DND-41 (cell line): ENCODE results near the gene ATG9A.

ENCODE experiments used
- ATAC-seq: fragments of 200-7000 bp; cut with Tn5 transposase; 3 replicates; pipeline ENCODE4 v1.9.1; 2021; ENCODE audit warnings: low read depth; ENCODE audit not compliant: insufficient read depth
- DNase-seq: peaks from one replicate; pipeline ENCODE4 v3.0.0-alpha.2; 2020
- H2AFZ ChIP-seq: 2 replicates; pipeline ENCODE4 v1.6.0; 2012; ENCODE audit warnings: low read depth, low read length
- H3K27ac ChIP-seq: 2 replicates; pipeline ENCODE4 v1.5.1; 2012; ENCODE audit warnings: low read length, inconsistent platforms
- H3K27me3 ChIP-seq: fragments of 200-600 bp; sonication (generic); 2 replicates; pipeline ENCODE4 v1.6.0; 2012; ENCODE audit warnings: low read length, mild to moderate bottlenecking, inconsistent platforms; ENCODE audit not compliant: insufficient read depth, poor library complexity
- H3K36me3 ChIP-seq: 2 replicates; pipeline ENCODE4 v1.5.1; 2012; ENCODE audit warnings: low read length, inconsistent platforms; ENCODE audit not compliant: insufficient read depth
- H3K4me1 ChIP-seq: 2 replicates; pipeline ENCODE4 v1.5.1; 2012; ENCODE audit warnings: mild to moderate bottlenecking, low read length; ENCODE audit not compliant: insufficient read depth
- H3K4me2 ChIP-seq: 2 replicates; pipeline ENCODE4 v1.6.0; 2012; ENCODE audit warnings: mild to moderate bottlenecking, moderate library complexity, low read length, inconsistent platforms; ENCODE audit not compliant: insufficient read depth
- H3K4me3 ChIP-seq, 2 experiments: fragments of 200-600 bp in 1 of 2; shearing (Covaris generic) in 1 of 2; 2 replicates each; pipeline ENCODE4 v1.5.1; 2012 to 2016; ENCODE audit warnings: inconsistent platforms in 2 of 2, low read length in 2 of 2, mild to moderate bottlenecking in 2 of 2, low read depth in 1 of 2, moderate library complexity in 1 of 2
- H3K79me2 ChIP-seq: 2 replicates; pipeline ENCODE4 v1.6.0; 2012; ENCODE audit warnings: low read length, inconsistent platforms; ENCODE audit not compliant: insufficient read depth
- H3K9ac ChIP-seq: 2 replicates; pipeline ENCODE4 v1.6.0; 2012; ENCODE audit warnings: low read depth, mild to moderate bottlenecking, inconsistent platforms, low read length, moderate library complexity
- H3K9me3 ChIP-seq: 2 replicates; pipeline ENCODE4 v1.5.1; 2012; ENCODE audit warnings: low read length, moderate library complexity, mild to moderate bottlenecking, inconsistent platforms; ENCODE audit not compliant: insufficient read depth, severe bottlenecking
- H4K20me1 ChIP-seq: 2 replicates; pipeline ENCODE4 v1.6.0; 2012; ENCODE audit warnings: low read length; ENCODE audit not compliant: insufficient read depth
- CTCF ChIP-seq: IDR thresholded peaks from 2 replicates; pipeline ENCODE4 v1.5.1; 2012; ENCODE audit warnings: borderline replicate concordance, low read length, moderate library complexity, mild to moderate bottlenecking; ENCODE audit not compliant: poor library complexity, severe bottlenecking; ENCODE audit errors: extremely low read depth
- EZH2 ChIP-seq: IDR thresholded peaks from 3 replicates; pipeline ENCODE4 v1.6.1; 2012; ENCODE audit warnings: borderline replicate concordance, low read depth, mild to moderate bottlenecking, moderate library complexity, low read length, inconsistent platforms; ENCODE audit not compliant: severe bottlenecking

The ATG9A gene

GRCh38 chr2:219248845-219249202 is 19.4 kb upstream of the ATG9A start:
- Histone ChIP-seq H3K4me3 (no peak overlapping the region), H3K36me3 (peaks cover 6% of the 10 kb centered on the region), H3K9ac (no peak overlapping the region), H3K79me2 (peaks cover 14% of the 10 kb centered on the region), H3K9me3 (no peaks in the 10 kb centered on the region), H3K27me3 (peaks cover 23% of the 10 kb centered on the region), H2AFZ (no peak overlapping the region), H3K4me2 (no peak overlapping the region), H4K20me1 (peaks cover 47% of the 10 kb centered on the region), H3K4me1 (peaks cover 69% of the 10 kb centered on the region), H3K27ac (no peak overlapping the region)
- no peak for DNase-seq
- TF ChIP-seq EZH2 (no peak), CTCF (no peak)
- no peak for ATAC-seq

GRCh38 chr2:219247678-219248642 is 18.5 kb upstream of the ATG9A start:
- peak overlapping the region; percentile 84 for H3K4me2 ChIP-seq
- TF ChIP-seq EZH2 (no peak), CTCF (no peak)
- H4K20me1 ChIP-seq: peaks cover 41% of the 10 kb centered on the region
- H3K36me3 ChIP-seq: peaks cover 6% of the 10 kb centered on the region
- H3K4me1 ChIP-seq: peaks cover 60% of the 10 kb centered on the region
- no peaks in the 10 kb centered on the region for H3K9me3 ChIP-seq
- DNase-seq (peak; percentile 87), ATAC-seq (peak; percentile 88)
- H3K27me3 ChIP-seq: peaks cover 15% of the 10 kb centered on the region
- H3K27ac ChIP-seq: peak overlapping the region; percentile 77
- peak overlapping the region in 1 of 2 experiments; percentile 87; a peak in 2 of 4 replicates for H3K4me3 ChIP-seq
- peak overlapping the region; percentile 90 for H3K9ac ChIP-seq
- H2AFZ ChIP-seq: no peak overlapping the region; the same call in 1 of the 2 replicates
- peaks cover 14% of the 10 kb centered on the region for H3K79me2 ChIP-seq

- Histone ChIP-seq H3K27ac (peak overlapping the region; percentile 77), H4K20me1 (peaks cover 30% of the 10 kb centered on the region), H3K4me1 (peaks cover 53% of the 10 kb centered on the region), H3K4me2 (peak overlapping the region; percentile 84), H3K9ac (0 out of 2 replicates have a peak overlapping the region, but pooled peaks have one; percentile 90), H3K9me3 (no peaks in the 10 kb centered on the region), H3K36me3 (peaks cover 6% of the 10 kb centered on the region), H3K4me3 (peak overlapping the region in 1 of 2 experiments; percentile 87; a peak in 2 of 4 replicates), H3K27me3 (peaks cover under 1% of the 10 kb centered on the region), H2AFZ (no peak overlapping the region), H3K79me2 (peaks cover 14% of the 10 kb centered on the region)
- no peak for ATAC-seq
- DNase-seq: no peak
- no peak for TF ChIP-seq EZH2
- TF ChIP-seq CTCF: no peak
These were observed 17.1 kb upstream of the ATG9A start for GRCh38 chr2:219246559-219246958.
